CD4-positive, alpha-beta memory T cell (primary cell): Measurements from ENCODE around the gene PDE4C. TPM values are rescaled to one million over a fixed set of nuclear protein-coding genes. Genes with fewer than 3 reads are reported as not detected.

Experiments
- CTCF ChIA-PET: fragments of 350-600 bp; sonication (Branson Sonifier 250); formaldehyde crosslinking; loops from one replicate; lab custom pipeline; 2021; ENCODE audit warnings: inconsistent platforms; ENCODE audit not compliant: partially characterized antibody; lab: Charles Lee
- POLR2A ChIA-PET: fragments of 350-600 bp; sonication (Branson Sonifier 250); formaldehyde crosslinking; loops from one replicate; lab custom pipeline; 2021; ENCODE audit not compliant: partially characterized antibody; lab: Charles Lee
- DNase-seq, 5 donors: peaks; one replicate each; pipeline versions ENCODE4 v3.0.0 to v3.0.0-alpha.2; 2020 to 2022; ENCODE audit warnings: mixed read lengths in 1 of 5
- H3K27ac ChIP-seq: one replicate; pipeline ENCODE4 v1.7.0; 2013; ENCODE audit warnings: low read depth, low read length
- H3K27me3 ChIP-seq: 2 replicates; pipeline ENCODE4 v1.7.0; 2013; ENCODE audit warnings: mild to moderate bottlenecking, low read length, moderate library complexity; ENCODE audit not compliant: insufficient read depth
- H3K36me3 ChIP-seq: 2 replicates; pipeline ENCODE4 v1.7.0; 2013; ENCODE audit warnings: mild to moderate bottlenecking, low read length, moderate library complexity; ENCODE audit not compliant: insufficient read depth
- H3K4me1 ChIP-seq: 2 replicates; pipeline ENCODE4 v1.7.0; 2013; ENCODE audit warnings: mild to moderate bottlenecking, low read length, moderate library complexity; ENCODE audit not compliant: insufficient read depth
- H3K4me3 ChIP-seq, 2 donors: one replicate each; pipeline ENCODE4 v1.7.0; 2013; ENCODE audit warnings: low read length in 2 of 2, mild to moderate bottlenecking in 1 of 2
- H3K9me3 ChIP-seq, 2 donors: one replicate each; pipeline ENCODE4 v1.7.0; 2013; ENCODE audit warnings: low read length in 2 of 2, control low read depth in 1 of 2; ENCODE audit not compliant: control insufficient read depth in 1 of 2
- H3K27ac Mint-ChIP-seq, 7 donors: one replicate each; pipeline ENCODE4 v1.8.0; 2020 to 2021; ENCODE audit warnings: mixed read lengths in 7 of 7, mild to moderate bottlenecking in 6 of 7, inconsistent platforms in 3 of 7, moderate library complexity in 3 of 7
- H3K27me3 Mint-ChIP-seq, 2 donors: one replicate each; pipeline ENCODE4 v1.8.0; 2020 to 2021; ENCODE audit warnings: mixed read lengths in 2 of 2
- H3K36me3 Mint-ChIP-seq, 2 donors: one replicate each; pipeline ENCODE4 v1.8.0; 2020 to 2021; ENCODE audit warnings: mixed read lengths in 2 of 2, inconsistent platforms in 1 of 2, mild to moderate bottlenecking in 1 of 2
- H3K4me1 Mint-ChIP-seq, 4 donors: one replicate each; pipeline ENCODE4 v1.8.0; 2020 to 2021; ENCODE audit warnings: mixed read lengths in 4 of 4, mild to moderate bottlenecking in 1 of 4
- H3K4me3 Mint-ChIP-seq, 8 donors: one replicate each; pipeline ENCODE4 v1.8.0; 2020 to 2021; ENCODE audit warnings: mixed read lengths in 8 of 8, mild to moderate bottlenecking in 7 of 8, moderate library complexity in 6 of 8, inconsistent platforms in 3 of 8
- H3K9me3 Mint-ChIP-seq, 8 donors: one replicate each; pipeline ENCODE4 v1.8.0; 2020 to 2021; ENCODE audit warnings: mixed read lengths in 8 of 8, mild to moderate bottlenecking in 5 of 8, inconsistent platforms in 3 of 8, moderate library complexity in 1 of 8
- intact Hi-C: fragments of 100-400 bp; cut with micrococcal nuclease; formaldehyde crosslinking; loops from one replicate; pipeline ENCODE4 v1.15.1; 2023
- polyA plus RNA-seq, 2 donors: library from polyadenylated mRNA; unstranded; fragments of 300-500 nt; fragmentation: Illumina TruSeq; gene quantifications; one replicate each; pipeline ENCODE4 v1.2.3, GENCODE V29; 2021
- total RNA-seq, 2 experiments: library from RNA; stranded (reverse); gene quantifications; one replicate each; pipeline ENCODE4 v1.2.3, GENCODE V29; 2021

PDE4C gene
- total RNA-seq (under 1 TPM in 1 of 2 experiments, not detected in 1; 0.52 TPM), polyA plus RNA-seq (not detected)

DNA sequence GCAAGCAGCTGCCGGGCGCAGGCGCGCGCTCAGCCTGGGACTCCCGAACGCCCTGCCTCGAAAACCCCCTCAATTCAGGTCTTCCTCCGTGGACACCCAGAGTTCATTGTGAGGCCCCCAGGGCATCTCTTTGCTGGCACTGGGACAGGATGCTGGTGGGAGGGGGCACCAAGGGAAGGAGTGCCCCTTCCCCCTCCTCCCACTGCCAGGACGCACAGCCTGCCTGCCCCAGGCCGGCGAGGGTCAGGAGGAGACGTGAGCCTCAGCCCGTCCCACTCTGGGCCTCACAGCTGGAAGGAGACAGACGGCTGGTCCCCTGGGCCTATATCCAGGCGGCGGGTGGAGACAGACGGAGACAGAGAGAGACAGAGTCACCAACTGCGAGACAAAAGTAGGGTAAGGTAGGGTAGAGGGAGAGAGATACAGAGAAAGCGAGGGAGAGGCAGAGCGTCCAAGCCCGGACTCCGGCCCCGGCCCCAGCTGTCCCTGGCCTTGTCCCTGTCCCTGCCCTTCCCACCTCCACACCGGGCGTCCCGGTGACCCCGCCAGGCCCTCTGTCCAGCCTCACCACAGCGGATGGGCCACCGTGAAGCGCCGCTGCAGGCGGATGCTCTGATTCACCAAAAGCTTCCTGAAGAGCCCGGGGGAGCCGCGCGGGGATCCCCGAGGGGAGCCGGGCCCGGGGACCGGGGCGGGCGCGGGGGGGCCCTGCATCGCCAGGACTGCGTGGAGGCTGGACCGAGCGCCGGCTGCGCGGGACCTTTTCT lies at the start of gene PDE4C:
Gene PDE4C (minus strand): TSS at position 737 of the 767 bp plus-strand sequence. CDS start 23 bp downstream, at position 714.
- Mint-ChIP-seq H3K4me1 (peaks cover 10 to 30% (median 19%) of the 10 kb centered on the region in 4 donors), H3K9me3 (peaks cover 0 to 2% (median 0%) of the 10 kb centered on the region in 8 donors), H3K27ac (no peak within 1 kb of the TSS), H3K4me3 (peak within 1 kb of the TSS in 4 of 8 donors; percentile 32 to 91 (median 90)), H3K36me3 (peaks cover 0 to 4% of the 10 kb centered on the region in 2 donors), H3K27me3 (peaks cover 47 to 57% of the 10 kb centered on the region in 2 donors)
- DNase-seq: no peak
- intact Hi-C loops: loop anchor here (2.0 kb wide), 1 partner anchor 73 kb away; the partner anchor contains the start of gene PIK3R2
- ChIA-PET CTCF (interaction anchor here (1.2 kb wide), 1 partner anchor 186 kb away, joined by 3 read pairs; no protein-coding TSS in a partner anchor), POLR2A (no interaction called here)
- Histone ChIP-seq H3K4me1 (peaks cover 26% of the 10 kb centered on the region), H3K27me3 (peaks cover 26% of the 10 kb centered on the region), H3K27ac (no peak within 1 kb of the TSS), H3K4me3 (no peak within 1 kb of the TSS), H3K9me3 (no peaks in the 10 kb centered on the region), H3K36me3 (no peaks in the 10 kb centered on the region)

DNA sequence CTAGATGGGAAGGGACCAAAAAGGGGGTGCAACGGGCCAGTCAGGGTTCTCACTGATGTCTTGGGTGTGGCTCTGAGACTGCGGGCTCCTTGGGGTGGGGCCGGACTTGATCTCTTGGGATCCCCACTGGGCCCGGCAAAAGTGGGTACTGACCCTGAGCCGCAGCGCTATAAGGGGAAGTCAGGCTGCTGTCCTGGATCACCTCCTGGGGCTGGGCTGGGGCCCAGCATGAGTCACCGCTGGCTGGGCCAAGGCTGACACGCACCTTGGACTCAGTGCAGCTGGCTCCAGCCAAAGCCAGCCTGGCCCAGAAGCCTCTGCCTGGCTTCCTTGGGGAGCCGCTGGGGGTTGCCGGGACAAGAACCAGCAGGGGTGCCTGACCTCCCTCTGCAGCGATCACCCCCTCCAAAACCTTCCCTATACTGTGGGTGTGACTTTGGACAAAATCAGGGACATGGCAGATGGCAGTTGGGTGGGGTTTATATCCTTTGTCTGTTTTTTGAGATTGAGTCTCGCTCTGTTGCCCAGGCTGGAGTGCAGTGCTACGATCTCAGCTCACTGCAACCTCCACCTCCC lies 48.6 kb upstream of the PDE4C start:
- intact Hi-C loops: no loop called here
- H3K4me3 ChIP-seq: no peak overlapping the region
- H3K4me3 Mint-ChIP-seq: peak overlapping the region; percentile 21 to 59 (median 48)
- no peaks in the 10 kb centered on the region for H3K9me3 ChIP-seq
- peaks cover 24 to 60% (median 42%) of the 10 kb centered on the region in 4 donors for H3K4me1 Mint-ChIP-seq
- H3K36me3 Mint-ChIP-seq: peaks cover 14 to 48% of the 10 kb centered on the region in 2 donors
- ChIA-PET CTCF (interaction anchor here (0.9 to 18.3 kb wide), 7 partner anchors 20 to 162 kb away, joined by 3 to 542 read pairs (median 5); partner anchors contain the start of gene LSM4), POLR2A (interaction anchor here (0.6 to 27.2 kb wide), 4 partner anchors 19 to 114 kb away, joined by 3 to 1691 read pairs (median 529); partner anchors contain the start of gene LSM4)
- no peak overlapping the region for H3K27ac ChIP-seq
- H3K9me3 Mint-ChIP-seq: peaks cover 0 to 64% (median 2%) of the 10 kb centered on the region in 8 donors
- peaks cover 45% of the 10 kb centered on the region for H3K4me1 ChIP-seq
- H3K27me3 Mint-ChIP-seq: peaks cover 0 to 6% of the 10 kb centered on the region in 2 donors
- no peaks in the 10 kb centered on the region for H3K27me3 ChIP-seq
- peak in 4 of 5 donors; percentile 52 to 68 (median 58) for DNase-seq
- H3K36me3 ChIP-seq: peaks cover 20% of the 10 kb centered on the region
- H3K27ac Mint-ChIP-seq: peak overlapping the region in 6 of 7 donors; percentile 71 to 100 (median 90)

DNA sequence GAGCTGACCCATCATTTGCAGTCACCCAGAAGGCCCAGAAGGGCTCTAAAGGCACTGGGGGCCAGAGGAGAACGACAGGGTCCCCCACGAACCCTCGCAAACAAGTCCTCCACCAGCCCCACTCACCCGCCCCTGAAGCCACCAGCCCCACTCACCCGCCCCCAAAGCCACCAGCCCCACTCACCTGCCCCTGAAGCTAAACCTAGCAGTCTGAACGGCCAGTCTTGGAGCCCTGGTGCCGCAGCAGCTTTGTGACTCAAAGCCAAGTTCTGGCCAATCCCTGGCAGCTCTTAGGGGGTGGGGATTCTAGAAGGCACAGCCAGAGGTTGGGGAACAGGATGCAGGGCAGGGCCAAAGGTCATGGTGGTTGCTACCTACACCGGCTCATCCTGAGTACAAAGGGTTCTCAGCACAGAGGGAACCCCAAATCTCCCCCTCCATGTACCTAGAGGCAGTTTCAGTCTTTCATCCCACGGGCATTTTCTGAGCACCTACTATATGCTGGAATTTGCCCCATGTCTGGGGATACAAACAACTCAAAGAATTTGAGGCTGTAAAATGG lies 48.1 kb upstream of the PDE4C start, which contains the start of gene IQCN:
Gene IQCN (minus strand): TSS at position 234 of the 562 bp plus-strand sequence. CDS start 4,974 bp downstream, outside the sequence.
- Histone ChIP-seq H3K4me3 (no peak within 1 kb of the TSS), H3K36me3 (peaks cover 20% of the 10 kb centered on the region), H3K9me3 (no peaks in the 10 kb centered on the region), H3K27me3 (no peaks in the 10 kb centered on the region), H3K4me1 (peaks cover 44% of the 10 kb centered on the region), H3K27ac (no peak within 1 kb of the TSS)
- peaks cover 0 to under 1% of the 10 kb centered on the region in 2 donors for H3K27me3 Mint-ChIP-seq
- H3K4me1 Mint-ChIP-seq: peaks cover 22 to 57% (median 39%) of the 10 kb centered on the region in 4 donors
- peak within 1 kb of the TSS; percentile 22 to 100 (median 88) for H3K27ac Mint-ChIP-seq
- intact Hi-C loops: no loop called here
- peaks cover 9 to 43% of the 10 kb centered on the region in 2 donors for H3K36me3 Mint-ChIP-seq
- H3K9me3 Mint-ChIP-seq: peaks cover 0 to 58% (median 0%) of the 10 kb centered on the region in 8 donors
- DNase-seq: peak in 4 of 5 donors; percentile 61 to 77 (median 64)
- peak within 1 kb of the TSS; percentile 21 to 59 (median 48) for H3K4me3 Mint-ChIP-seq
- ChIA-PET CTCF (interaction anchor here (0.5 to 18.3 kb wide), 4 partner anchors 12 to 284 kb away, joined by 3 to 542 read pairs (median 6); no protein-coding TSS in a partner anchor), POLR2A (interaction anchor here (0.6 to 27.2 kb wide), 4 partner anchors 27 to 113 kb away, joined by 3 to 1691 read pairs (median 529); partner anchors contain the start of gene LSM4)

DNA sequence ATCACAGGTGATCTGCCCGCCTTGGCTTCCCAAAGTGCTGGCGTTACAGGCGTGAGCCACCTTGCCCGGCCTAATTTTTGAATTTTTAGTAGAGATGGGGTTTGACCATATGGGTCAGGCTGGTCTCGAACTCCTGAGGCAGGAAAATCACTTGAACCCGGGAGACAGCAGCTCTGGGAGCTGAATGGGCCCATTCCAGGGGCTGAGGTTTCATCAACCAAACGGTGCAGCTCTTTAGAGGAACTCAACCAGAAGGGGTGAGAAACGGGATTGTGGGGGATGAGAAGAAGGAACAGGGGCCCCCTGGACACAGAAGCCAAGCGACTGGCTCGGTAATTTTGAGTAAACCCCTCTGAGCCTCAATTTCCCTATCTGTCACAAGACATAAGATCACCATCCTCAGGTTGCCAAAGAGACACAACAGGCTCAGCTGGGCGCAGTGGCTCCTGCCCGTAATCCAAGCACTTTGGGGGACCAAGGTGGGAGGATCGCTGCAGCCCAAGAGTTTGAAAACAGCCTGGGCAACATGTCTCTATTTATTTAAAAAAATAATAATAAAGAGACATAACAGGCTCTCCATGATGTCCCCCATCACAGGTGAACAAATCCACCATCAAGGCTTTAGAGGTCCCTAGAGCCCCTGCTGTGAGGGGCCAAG lies 47.5 kb upstream of the PDE4C start:
- ChIA-PET CTCF (interaction anchor here (0.5 to 18.3 kb wide), 4 partner anchors 11 to 285 kb away, joined by 3 to 542 read pairs (median 6); no protein-coding TSS in a partner anchor), POLR2A (interaction anchor here (1.8 to 27.2 kb wide), 3 partner anchors 27 to 91 kb away, joined by 3 to 1691 read pairs (median 1055); partner anchors contain the start of gene LSM4)
- no peak overlapping the region for H3K4me3 ChIP-seq
- Mint-ChIP-seq H3K4me1 (peaks cover 17 to 51% (median 33%) of the 10 kb centered on the region in 4 donors), H3K9me3 (peaks cover 0 to 54% (median 0%) of the 10 kb centered on the region in 8 donors), H3K4me3 (peak overlapping the region in 4 of 8 donors; percentile 31 to 59 (median 43)), H3K27ac (peak overlapping the region in 4 of 7 donors; percentile 88 to 100 (median 96)), H3K27me3 (no peaks in the 10 kb centered on the region), H3K36me3 (peaks cover 3 to 40% of the 10 kb centered on the region in 2 donors)
- intact Hi-C loops: no loop called here
- H3K4me1 ChIP-seq: peaks cover 38% of the 10 kb centered on the region
- peaks cover 14% of the 10 kb centered on the region for H3K36me3 ChIP-seq
- H3K27me3 ChIP-seq: no peaks in the 10 kb centered on the region
- no peaks in the 10 kb centered on the region for H3K9me3 ChIP-seq
- DNase-seq: peak in 2 of 5 donors; percentile 31 to 57
- no peak overlapping the region for H3K27ac ChIP-seq

DNA sequence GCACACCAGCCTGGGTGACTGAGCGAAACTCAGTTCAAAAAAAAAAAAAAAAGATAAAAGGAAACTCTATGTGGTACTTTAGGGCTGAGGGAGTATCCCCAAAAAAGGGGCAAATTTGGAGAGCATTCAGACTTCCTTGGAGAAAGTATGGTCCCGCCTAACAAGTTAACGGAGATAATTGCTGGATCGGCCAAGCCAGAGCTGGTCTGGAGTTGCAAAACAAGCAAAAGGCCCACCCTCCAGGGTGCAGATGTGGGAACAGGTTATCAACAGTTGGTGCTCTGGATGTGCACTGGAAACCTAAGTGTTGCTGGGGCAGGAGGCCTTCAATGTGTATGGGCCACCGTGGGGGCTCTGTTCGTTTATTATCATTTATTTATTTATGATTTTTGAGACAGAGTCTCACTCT lies 45.2 kb upstream of the PDE4C start:
- intact Hi-C loops: no loop called here
- H3K4me1 ChIP-seq: peaks cover 25% of the 10 kb centered on the region
- Mint-ChIP-seq H3K27me3 (no peaks in the 10 kb centered on the region), H3K4me1 (peaks cover 10 to 41% (median 27%) of the 10 kb centered on the region in 4 donors), H3K9me3 (peaks cover 0 to 52% (median 0%) of the 10 kb centered on the region in 8 donors), H3K4me3 (peak overlapping the region in 3 of 8 donors; percentile 46 to 60 (median 47)), H3K36me3 (peaks cover 11 to 37% of the 10 kb centered on the region in 2 donors), H3K27ac (peak overlapping the region in 4 of 7 donors; percentile 67 to 99 (median 86))
- ChIA-PET POLR2A (interaction anchor here (3.9 to 27.2 kb wide), 2 partner anchors 8 to 49 kb away, joined by 34 to 1691 read pairs; partner anchors contain the start of genes JUND and LSM4), CTCF (interaction anchor here (1.0 to 18.3 kb wide), 5 partner anchors 8 to 116 kb away, joined by 3 to 542 read pairs (median 5); no protein-coding TSS in a partner anchor)
- H3K4me3 ChIP-seq: no peak overlapping the region
- H3K36me3 ChIP-seq: peaks cover 16% of the 10 kb centered on the region
- no peak overlapping the region for H3K27ac ChIP-seq
- no peaks in the 10 kb centered on the region for H3K9me3 ChIP-seq
- H3K27me3 ChIP-seq: no peaks in the 10 kb centered on the region
- DNase-seq: peak in 3 of 5 donors; percentile 35 to 60 (median 58)

DNA sequence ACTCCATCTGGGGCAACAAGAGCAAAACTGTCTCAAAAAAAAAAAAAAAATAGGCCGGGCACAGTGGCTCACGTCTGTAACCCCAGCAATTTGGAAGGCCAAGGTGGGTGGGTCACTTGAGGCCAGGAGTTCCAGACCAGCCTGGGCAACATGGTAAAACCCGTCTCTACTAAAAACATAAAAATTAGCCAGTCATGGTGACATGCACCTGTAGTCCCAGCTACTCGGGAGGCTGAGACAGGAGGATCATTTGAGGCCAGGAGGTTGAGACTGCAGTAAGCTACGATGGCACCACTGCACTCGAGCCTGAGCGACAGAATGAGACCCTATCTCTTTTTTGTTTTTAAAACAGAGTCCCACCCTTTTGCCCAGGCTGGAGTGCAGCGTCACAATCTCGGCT lies 44.1 kb upstream of the PDE4C start:
- no peak overlapping the region for H3K4me3 ChIP-seq
- POLR2A ChIA-PET: interaction anchor here (0.6 to 27.2 kb wide), 3 partner anchors 10 to 82 kb away, joined by 3 to 1691 read pairs (median 34); partner anchors contain the start of genes JUND and LSM4
- H3K4me1 ChIP-seq: peaks cover 23% of the 10 kb centered on the region
- Mint-ChIP-seq H3K4me1 (peaks cover 14 to 47% (median 28%) of the 10 kb centered on the region in 4 donors), H3K36me3 (peaks cover 18 to 39% of the 10 kb centered on the region in 2 donors), H3K9me3 (peaks cover 0 to 53% (median 0%) of the 10 kb centered on the region in 8 donors), H3K27ac (peak overlapping the region in 2 of 7 donors; percentile 46 to 66), H3K27me3 (no peaks in the 10 kb centered on the region), H3K4me3 (no peak overlapping the region)
- H3K27ac ChIP-seq: no peak overlapping the region
- intact Hi-C loops: no loop called here
- no peaks in the 10 kb centered on the region for H3K9me3 ChIP-seq
- peaks cover 21% of the 10 kb centered on the region for H3K36me3 ChIP-seq
- DNase-seq: peak in 1 of 5 donors; percentile 37
- H3K27me3 ChIP-seq: no peaks in the 10 kb centered on the region
- CTCF ChIA-PET: interaction anchor here (0.7 to 18.3 kb wide), 6 partner anchors 10 to 145 kb away, joined by 3 to 542 read pairs (median 5); no protein-coding TSS in a partner anchor
